Common myeloid progenitor, CD34-positive (primary cell): ENCODE data around the gene OR7D2.

Source experiments
- CTCF ChIA-PET: fragments of 350-600 bp; sonication (Branson Sonifier 250); formaldehyde crosslinking; loops from one replicate; lab custom pipeline; 2021; ENCODE audit warnings: antibody characterized with exemption; lab: Charles Lee
- POLR2A ChIA-PET: fragments of 350-600 bp; sonication (Branson Sonifier 250); formaldehyde crosslinking; loops from one replicate; lab custom pipeline; 2021; ENCODE audit warnings: antibody characterized with exemption; lab: Charles Lee
- DNase-seq, 3 donors: peaks; one replicate each; pipeline versions ENCODE4 v3.0.0 to v3.0.0-alpha.2; 2013
- H3K27ac ChIP-seq, 2 experiments: 1 replicate in 1 of 2; 2 replicates in 1 of 2; pipeline ENCODE4 v1.7.0; 2013; ENCODE audit warnings: inconsistent platforms in 2 of 2, low read length in 2 of 2, mild to moderate bottlenecking in 2 of 2, low read depth in 1 of 2, moderate library complexity in 1 of 2; ENCODE audit not compliant: severe bottlenecking in 2 of 2, insufficient read depth in 1 of 2, poor library complexity in 1 of 2
- H3K27me3 ChIP-seq, 5 experiments: replicated peaks in 2 of 5; 1 replicate in 3 of 5; 2 replicates in 2 of 5; pipeline versions ENCODE4 v1.6.1 to v1.7.0; 2013; ENCODE audit warnings: low read length in 4 of 5, mild to moderate bottlenecking in 2 of 5, moderate library complexity in 2 of 5, inconsistent platforms in 1 of 5; ENCODE audit not compliant: insufficient read depth in 5 of 5, control insufficient read depth in 4 of 5
- H3K36me3 ChIP-seq, 4 experiments: 1 replicate in 2 of 4; 2 replicates in 2 of 4; pipeline versions ENCODE4 v1.6.1 to v1.7.0; 2013; ENCODE audit warnings: low read length in 3 of 4, control low read depth in 1 of 4, mild to moderate bottlenecking in 1 of 4; ENCODE audit not compliant: control insufficient read depth in 4 of 4, insufficient read depth in 4 of 4
- H3K4me1 ChIP-seq, 4 experiments: 1 replicate in 3 of 4; 2 replicates in 1 of 4; pipeline versions ENCODE4 v1.6.1 to v1.7.1; 2013; ENCODE audit warnings: low read length in 3 of 4, mild to moderate bottlenecking in 3 of 4, control low read depth in 1 of 4, inconsistent platforms in 1 of 4, moderate library complexity in 1 of 4; ENCODE audit not compliant: control insufficient read depth in 4 of 4, insufficient read depth in 4 of 4; ENCODE audit errors: control extremely low read depth in 1 of 4
- H3K4me3 ChIP-seq, 7 experiments: 1 replicate in 4 of 7; 2 replicates in 3 of 7; pipeline versions ENCODE4 v1.5.1 to v1.7.0; 2013; ENCODE audit warnings: mild to moderate bottlenecking in 7 of 7, low read length in 6 of 7, moderate library complexity in 6 of 7, inconsistent platforms in 2 of 7, low read depth in 2 of 7, control low read depth in 1 of 7; ENCODE audit not compliant: insufficient read depth in 4 of 7, control insufficient read depth in 1 of 7; ENCODE audit errors: extremely low read depth in 1 of 7
- H3K9me3 ChIP-seq, 5 experiments: 1 replicate in 4 of 5; 2 replicates in 1 of 5; pipeline versions ENCODE4 v1.6.1 to v1.7.1; 2013; ENCODE audit warnings: low read length in 4 of 5, mild to moderate bottlenecking in 2 of 5, inconsistent platforms in 1 of 5, low read depth in 1 of 5, moderate library complexity in 1 of 5; ENCODE audit not compliant: control insufficient read depth in 4 of 5, insufficient read depth in 2 of 5; ENCODE audit errors: control extremely low read depth in 1 of 5
- WGBS: methylation state at CpG from one replicate; pipeline ENCODE4 v1.1.5; 2013; ENCODE audit not compliant: insufficient coverage; 5-methylcytosine and 5-hydroxymethylcytosine counted together

OR7D2 gene

DNA sequence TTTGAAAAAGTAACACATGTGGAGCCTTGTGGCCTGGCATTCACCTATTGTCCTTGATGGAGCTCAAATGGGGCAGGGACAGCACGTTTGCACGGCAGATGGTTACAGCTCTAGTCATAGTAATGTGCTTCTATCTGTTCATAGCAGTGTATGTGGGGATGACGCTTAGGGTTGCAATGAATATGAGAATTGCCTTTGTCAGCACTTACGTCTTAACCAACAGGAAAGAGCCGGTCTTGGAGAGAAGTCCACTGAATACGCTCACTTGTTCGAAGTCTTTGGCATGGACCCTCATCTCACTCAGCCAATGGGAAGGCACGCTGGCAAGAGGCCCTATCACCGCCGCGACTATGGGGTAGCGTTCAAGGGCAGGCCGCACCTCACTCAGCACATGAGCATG lies 18.9 kb upstream of the OR7D2 start:
- peaks cover 0 to 8% (median 0%) of the 10 kb centered on the region in 5 experiments for H3K27me3 ChIP-seq
- DNase-seq, result no peak
- H3K9me3 ChIP-seq, result peaks cover 9 to 75% (median 69%) of the 10 kb centered on the region in 5 experiments
- H3K27ac ChIP-seq, result no peak overlapping the region
- peak overlapping the region in 1 of 7 experiments; percentile 29 for H3K4me3 ChIP-seq
- ChIA-PET CTCF (no interaction called here), POLR2A (no interaction called here)
- peaks cover 58 to 96% (median 93%) of the 10 kb centered on the region in 4 experiments for H3K36me3 ChIP-seq
- no peaks in the 10 kb centered on the region for H3K4me1 ChIP-seq
- over 99% methylated on average over 13 of the region's 13 CpGs for WGBS

- CTCF ChIA-PET, result interaction anchor here (0.9 kb wide), 1 partner anchor 43 kb away, joined by 4 read pairs; no protein-coding TSS in a partner anchor
- POLR2A ChIA-PET, result no interaction called here
- peaks cover 47 to 88% (median 81%) of the 10 kb centered on the region in 4 experiments for H3K36me3 ChIP-seq
Measured at GRCh38 chr19:9161427-9161826, 17.4 kb upstream of the OR7D2 start.

DNA sequence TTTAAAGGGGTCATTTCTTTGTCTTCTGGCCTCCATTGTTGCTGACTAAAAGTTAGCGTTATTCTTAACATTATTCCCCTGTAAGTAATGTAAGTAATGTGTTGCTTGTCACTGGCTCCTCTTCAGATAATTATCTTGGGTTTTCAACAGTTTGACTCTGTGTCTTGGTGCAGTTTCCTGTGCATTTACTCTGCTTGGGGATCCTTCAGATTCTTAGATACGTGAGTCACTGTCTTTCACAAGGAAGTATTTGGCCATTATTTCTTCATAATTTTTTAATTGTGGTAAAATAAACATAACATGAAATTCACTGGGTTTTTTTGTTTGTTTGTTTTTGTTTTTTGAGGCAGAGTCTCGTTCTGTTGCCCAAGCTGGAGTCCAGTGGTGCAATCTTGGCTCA lies 13.5 kb upstream of the OR7D2 start:
- Histone ChIP-seq H3K27me3 (peaks cover 0 to 8% (median 0%) of the 10 kb centered on the region in 5 experiments), H3K27ac (no peak overlapping the region), H3K4me1 (no peaks in the 10 kb centered on the region), H3K9me3 (peaks cover 7 to 28% (median 28%) of the 10 kb centered on the region in 5 experiments), H3K36me3 (peaks cover 32 to 59% (median 47%) of the 10 kb centered on the region in 4 experiments), H3K4me3 (no peak overlapping the region)
- no peak for DNase-seq
- POLR2A ChIA-PET, result no interaction called here
- WGBS, result 86% methylated on average over 1 of the region's 3 CpGs
- CTCF ChIA-PET, result no interaction called here

More at GRCh38 chr19:9161427-9161826, 17.4 kb upstream of the OR7D2 start:
- Histone ChIP-seq H3K27me3 (peaks cover 0 to 8% (median 0%) of the 10 kb centered on the region in 5 experiments), H3K4me1 (no peaks in the 10 kb centered on the region), H3K4me3 (peak overlapping the region in 1 of 7 experiments; percentile 45), H3K27ac (no peak overlapping the region), H3K9me3 (peaks cover 7 to 62% (median 60%) of the 10 kb centered on the region in 5 experiments)
- DNase-seq, result no peak
- WGBS, result 99% methylated on average over 12 of the region's 12 CpGs

GRCh38 chr19:9166846-9167245 lies 11.9 kb upstream of the OR7D2 start:
- WGBS, result 100% methylated on average over 1 of the region's 4 CpGs
- Histone ChIP-seq H3K4me1 (no peaks in the 10 kb centered on the region), H3K27me3 (no peaks in the 10 kb centered on the region), H3K9me3 (peaks cover 1 to 12% (median 12%) of the 10 kb centered on the region in 5 experiments), H3K27ac (no peak overlapping the region), H3K36me3 (peaks cover 16 to 43% (median 31%) of the 10 kb centered on the region in 4 experiments), H3K4me3 (no peak overlapping the region)
- CTCF ChIA-PET, result no interaction called here
- POLR2A ChIA-PET, result no interaction called here
- DNase-seq, result no peak

DNA sequence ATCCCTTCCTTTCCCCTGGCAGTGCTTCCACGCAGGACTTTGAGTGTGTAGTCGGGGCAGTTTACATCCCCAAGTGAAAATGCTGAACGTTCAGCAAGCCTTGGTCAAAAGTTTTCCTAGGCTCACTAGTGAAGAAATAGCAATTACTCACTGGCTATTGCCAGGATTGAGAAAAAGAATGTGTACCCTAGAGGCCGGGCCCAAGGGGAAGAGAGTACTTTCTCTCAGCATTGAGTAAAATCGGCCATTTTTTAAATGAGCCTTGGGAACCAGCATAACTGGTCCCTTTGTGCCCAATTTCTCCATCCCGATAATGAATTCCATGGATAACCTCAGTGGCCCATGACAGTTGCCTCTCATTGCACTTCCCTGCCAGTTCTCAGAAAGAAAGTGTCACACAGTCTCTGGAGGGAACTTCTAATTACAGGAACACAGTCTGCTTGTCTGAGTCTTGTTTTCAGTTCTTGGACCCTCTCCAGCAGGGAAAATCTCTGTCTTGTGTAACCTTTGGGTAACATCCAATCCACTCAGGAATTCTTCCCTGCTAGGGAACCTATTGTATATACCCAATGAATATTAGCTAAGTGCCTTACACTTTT lies 7.3 kb upstream of the OR7D2 start:
- Histone ChIP-seq H3K27ac (no peak overlapping the region), H3K4me1 (no peaks in the 10 kb centered on the region), H3K4me3 (no peak overlapping the region), H3K27me3 (no peaks in the 10 kb centered on the region), H3K9me3 (peaks cover 0 to 2% (median 0%) of the 10 kb centered on the region in 5 experiments), H3K36me3 (peaks cover 0 to 8% (median 6%) of the 10 kb centered on the region in 4 experiments)
- no peak for DNase-seq
- ChIA-PET CTCF (no interaction called here), POLR2A (no interaction called here)
- WGBS, result 99% methylated on average over 6 of the region's 6 CpGs

DNA sequence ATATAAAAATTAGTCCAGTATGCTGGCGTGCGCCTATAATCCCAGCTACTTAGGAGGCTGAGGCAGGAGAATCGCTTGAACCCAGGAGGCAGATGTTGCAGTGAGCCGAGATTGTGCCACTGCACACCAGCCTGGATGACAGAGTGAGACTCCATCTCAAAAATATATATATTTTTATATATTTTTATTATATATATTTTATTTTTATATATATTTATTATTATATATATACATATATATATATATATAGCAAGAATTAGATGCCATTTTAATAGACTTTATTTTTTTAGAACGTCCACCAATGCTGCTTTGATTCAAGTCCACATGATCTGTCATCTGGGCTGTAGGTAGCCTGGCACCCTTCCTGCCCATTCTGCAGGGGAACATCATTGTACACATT lies 3.5 kb upstream of the OR7D2 start:
- Histone ChIP-seq H3K4me1 (no peaks in the 10 kb centered on the region), H3K9me3 (peaks cover 0 to 2% (median 0%) of the 10 kb centered on the region in 5 experiments), H3K4me3 (no peak overlapping the region), H3K27me3 (no peaks in the 10 kb centered on the region), H3K36me3 (peaks cover 0 to 5% (median 0%) of the 10 kb centered on the region in 4 experiments), H3K27ac (no peak overlapping the region)
- WGBS, result 80% methylated on average over 1 of the region's 5 CpGs
- DNase-seq, result no peak
- POLR2A ChIA-PET, result no interaction called here
- CTCF ChIA-PET, result no interaction called here

- Histone ChIP-seq H3K27ac (no peak overlapping the region), H3K4me1 (no peaks in the 10 kb centered on the region), H3K36me3 (peaks cover 0 to 10% (median 0%) of the 10 kb centered on the region in 4 experiments), H3K9me3 (peaks cover 0 to 6% (median 0%) of the 10 kb centered on the region in 5 experiments), H3K4me3 (no peak overlapping the region), H3K27me3 (no peaks in the 10 kb centered on the region)
- ChIA-PET CTCF (no interaction called here), POLR2A (no interaction called here)
- 95% methylated on average over 17 of the region's 17 CpGs for WGBS
- no peak for DNase-seq
Measured at GRCh38 chr19:9183000-9183399, 4.2 kb downstream of the OR7D2 start.
